SU-DHL-6 (cell line): ENCODE data around the gene STMN1.

Experiments used
- H2AFZ ChIP-seq: fragments of 200-600 bp; sonication (generic); 2 replicates; pipeline ENCODE4 v1.6.1; 2014; ENCODE audit warnings: low read depth, mild to moderate bottlenecking, moderate library complexity, mixed read lengths, antibody characterized with exemption, low read length; ENCODE audit not compliant: severe bottlenecking
- H3F3A ChIP-seq: fragments of 200-600 bp; shearing (Covaris generic); 2 replicates; pipeline ENCODE4 v1.6.0; 2016; ENCODE audit warnings: antibody characterized with exemption, mild to moderate bottlenecking; ENCODE audit not compliant: insufficient read depth
- H3K27ac ChIP-seq: fragments of 200-600 bp; sonication (generic); 2 replicates; pipeline ENCODE4 v1.5.1; 2016; ENCODE audit warnings: low read depth, mild to moderate bottlenecking, low read length, moderate library complexity, mixed read lengths
- H3K27me3 ChIP-seq: fragments of 200-600 bp; sonication (generic), shearing (Covaris generic); 2 replicates; pipeline ENCODE4 v1.6.0; 2014; ENCODE audit warnings: mild to moderate bottlenecking, low read length
- H3K36me3 ChIP-seq: fragments of 200-600 bp; sonication (generic); 2 replicates; pipeline ENCODE4 v1.6.1; 2014; ENCODE audit warnings: mild to moderate bottlenecking, low read length, mixed read lengths
- H3K4me2 ChIP-seq: fragments of 300-600, 200-600 bp; shearing (Covaris generic), sonication (generic); 2 replicates; pipeline ENCODE4 v1.6.0; 2014; ENCODE audit warnings: low read length, low read depth, mild to moderate bottlenecking; ENCODE audit not compliant: poor library complexity, severe bottlenecking
- H3K4me3 ChIP-seq: fragments of 200-600 bp; sonication (generic); 2 replicates; pipeline ENCODE4 v1.5.1; 2014; ENCODE audit warnings: antibody characterized with exemption, low read length, mild to moderate bottlenecking, mixed read lengths; ENCODE audit not compliant: insufficient read depth, poor library complexity, severe bottlenecking
- H3K79me2 ChIP-seq: fragments of 200-600 bp; sonication (generic); 2 replicates; pipeline ENCODE4 v1.6.1; 2014; ENCODE audit warnings: mild to moderate bottlenecking, low read length, moderate library complexity; ENCODE audit not compliant: insufficient read depth
- H3K9ac ChIP-seq: fragments of 200-600 bp; sonication (generic); 2 replicates; pipeline ENCODE4 v1.7.0; 2014; ENCODE audit warnings: mild to moderate bottlenecking, low read length
- H3K9me2 ChIP-seq: fragments of 200-600 bp; sonication (generic); replicated peaks from 2 replicates; pipeline ENCODE4 v1.6.1; 2014; ENCODE audit warnings: low read length; ENCODE audit not compliant: insufficient read depth
- H3K9me3 ChIP-seq: fragments of 200-600 bp; sonication (generic); 2 replicates; pipeline ENCODE4 v1.6.1; 2014; ENCODE audit warnings: low read length, mixed read lengths; ENCODE audit not compliant: insufficient read depth
- H4K20me1 ChIP-seq: fragments of 200-600 bp; sonication (generic); 2 replicates; pipeline ENCODE4 v1.6.1; 2014; ENCODE audit warnings: low read depth, mild to moderate bottlenecking, antibody characterized with exemption, low read length, moderate library complexity, mixed read lengths
- CTCF ChIP-seq: fragments of 200-600 bp; sonication (generic); IDR thresholded peaks from one replicate; pipeline ENCODE4 v1.5.1; 2017; ENCODE audit warnings: antibody characterized with exemption, mild to moderate bottlenecking, low read length, moderate library complexity; ENCODE audit not compliant: insufficient read depth, poor library complexity, severe bottlenecking
- EZH2phosphoT487 ChIP-seq: fragments of 200-600 bp; sonication (generic), shearing (Covaris generic); conservative IDR thresholded peaks from 2 replicates; pipeline ENCODE4 v1.6.1; 2018; ENCODE audit warnings: mild to moderate bottlenecking, antibody characterized with exemption, low read length, moderate library complexity, mixed read lengths

STMN1 gene

GRCh38 chr1:25952841-25953401, 46.7 kb upstream of the STMN1 start:
- H3K27me3 ChIP-seq: no peaks in the 10 kb centered on the region
- no peaks in the 10 kb centered on the region for H3F3A ChIP-seq
- H3K79me2 ChIP-seq: no peaks in the 10 kb centered on the region
- no peaks in the 10 kb centered on the region for H4K20me1 ChIP-seq
- no peak overlapping the region for H3K27ac ChIP-seq
- H3K36me3 ChIP-seq: no peaks in the 10 kb centered on the region
- TF ChIP-seq CTCF (no peak), EZH2phosphoT487 (no peak)
- H3K9ac ChIP-seq: no peak overlapping the region
- no peak overlapping the region for H3K4me2 ChIP-seq
- no peaks in the 10 kb centered on the region for H3K9me3 ChIP-seq
- H2AFZ ChIP-seq: no peak overlapping the region
- no peak overlapping the region for H3K4me3 ChIP-seq
- no peaks in the 10 kb centered on the region for H3K9me2 ChIP-seq

DNA sequence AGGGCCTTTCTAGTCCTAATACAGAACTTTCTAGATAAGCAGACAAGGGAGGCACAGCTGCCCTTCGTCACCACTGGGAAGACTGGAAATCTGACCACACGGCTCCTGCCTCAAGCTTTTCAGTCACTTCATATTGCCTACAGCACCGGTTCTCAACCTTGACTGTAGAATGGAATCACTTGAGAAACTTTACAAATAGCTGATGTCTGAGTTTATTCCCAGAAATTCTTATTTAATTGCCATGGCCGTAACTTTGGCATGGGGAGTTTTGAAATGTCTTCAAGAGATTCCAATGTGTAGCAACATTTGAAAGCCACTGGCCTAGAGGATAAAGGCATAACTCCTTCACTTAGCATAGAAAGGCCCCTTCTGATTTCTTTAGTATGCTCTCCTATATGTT, 42.4 kb upstream of the STMN1 start:
- Histone ChIP-seq H4K20me1 (no peaks in the 10 kb centered on the region), H3K36me3 (no peaks in the 10 kb centered on the region), H3K9ac (no peak overlapping the region), H3K27me3 (no peaks in the 10 kb centered on the region), H3K9me3 (peaks cover 3% of the 10 kb centered on the region; the same call in 1 of the 2 replicates), H3F3A (no peaks in the 10 kb centered on the region), H3K4me3 (no peak overlapping the region), H3K4me2 (no peak overlapping the region), H2AFZ (no peak overlapping the region), H3K79me2 (no peaks in the 10 kb centered on the region), H3K27ac (no peak overlapping the region), H3K9me2 (no peaks in the 10 kb centered on the region)
- TF ChIP-seq CTCF: no peak
- TF ChIP-seq EZH2phosphoT487: no peak

GRCh38 chr1:25947027-25947426, 40.8 kb upstream of the STMN1 start:
- Histone ChIP-seq H2AFZ (no peak overlapping the region), H3F3A (no peaks in the 10 kb centered on the region), H3K27ac (no peak overlapping the region), H3K9me3 (peaks cover 10% of the 10 kb centered on the region; the same call in 1 of the 2 replicates), H3K9me2 (no peaks in the 10 kb centered on the region), H3K27me3 (no peaks in the 10 kb centered on the region), H3K4me3 (no peak overlapping the region), H4K20me1 (no peaks in the 10 kb centered on the region), H3K36me3 (no peaks in the 10 kb centered on the region; the same call in 1 of the 2 replicates), H3K79me2 (no peaks in the 10 kb centered on the region), H3K9ac (no peak overlapping the region), H3K4me2 (no peak overlapping the region)
- TF ChIP-seq EZH2phosphoT487 (no peak), CTCF (no peak)
